Measurements from ENCODE around the gene C12orf56. TPM values are rescaled to one million over a fixed set of nuclear protein-coding genes. Genes with fewer than 3 reads are reported as not detected.
"Not testable (repeated sequence)": the region's sequence is repeated elsewhere in the genome, so short reads cannot be mapped to it uniquely, and the experiment has no call there.

Gene C12orf56
- total RNA-seq, 1 experiment from 2014 or later: not detected

DNA sequence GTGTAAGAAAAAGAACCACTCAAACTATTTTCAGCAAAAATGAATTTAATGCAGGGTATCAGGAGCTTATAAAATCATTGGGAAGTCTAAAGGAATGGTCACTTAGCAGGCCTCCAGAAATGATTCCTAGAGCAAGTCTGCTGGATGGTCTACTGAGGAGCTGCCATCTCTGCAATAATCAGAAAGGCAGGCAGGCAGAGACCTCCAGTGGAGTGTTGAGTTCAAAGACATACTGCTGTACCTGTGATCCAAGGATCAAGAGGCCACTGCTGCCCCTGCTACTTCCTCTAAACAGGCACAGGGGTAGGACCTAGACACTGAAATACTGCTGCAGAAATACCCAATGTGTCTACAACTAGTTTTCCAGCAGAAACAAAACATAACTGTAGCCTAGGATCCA is 154.0 kb downstream of the C12orf56 start:
- DNase-seq (ENCODE audit: low spot score): peak; percentile 18

DNA sequence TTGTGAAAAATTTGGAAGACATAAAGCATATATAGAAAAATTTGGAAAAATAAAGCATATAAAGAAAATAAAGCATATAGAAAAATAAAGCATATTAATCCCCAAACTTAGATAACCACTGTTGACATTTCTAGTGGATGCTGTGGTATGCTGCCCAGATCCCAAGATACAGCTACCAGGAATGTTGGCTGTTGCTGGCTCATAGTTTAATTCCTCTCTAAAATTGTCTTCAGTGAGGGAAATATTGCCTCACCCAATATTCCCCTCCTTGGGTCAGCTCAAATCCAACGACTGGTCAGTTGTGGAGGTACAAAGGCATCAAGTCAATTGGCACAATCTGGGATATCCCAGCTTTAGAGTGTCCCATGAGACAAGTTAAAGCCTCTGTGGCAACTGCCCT is 158.4 kb downstream of the C12orf56 start:
- no peak for DNase-seq (ENCODE audit: low spot score)

- DNase-seq (ENCODE audit: low spot score): no peak
Measured at GRCh38 chr12:64229796-64230195, 160.8 kb downstream of the C12orf56 start.

DNA sequence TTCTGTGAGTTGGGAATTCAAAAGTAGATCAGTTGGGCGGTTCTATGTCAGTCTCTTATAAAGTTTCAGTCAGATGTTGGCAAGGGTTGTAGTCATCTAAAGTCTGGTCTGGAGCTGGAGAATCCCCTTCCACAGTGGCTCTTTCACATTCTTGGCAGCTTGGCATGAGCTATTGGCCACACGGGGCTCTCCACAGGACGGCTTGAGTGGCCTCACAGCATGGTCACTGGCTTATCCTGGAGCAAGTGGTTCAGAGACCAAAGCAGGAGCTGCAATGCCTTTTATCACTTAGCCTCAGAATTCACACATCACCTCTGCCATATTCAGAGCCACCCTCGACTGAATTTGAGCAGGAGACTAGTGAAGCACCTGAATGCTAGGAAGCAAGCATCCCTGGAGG is 161.3 kb downstream of the C12orf56 start:
- DNase-seq (ENCODE audit: low spot score): no peak

DNA sequence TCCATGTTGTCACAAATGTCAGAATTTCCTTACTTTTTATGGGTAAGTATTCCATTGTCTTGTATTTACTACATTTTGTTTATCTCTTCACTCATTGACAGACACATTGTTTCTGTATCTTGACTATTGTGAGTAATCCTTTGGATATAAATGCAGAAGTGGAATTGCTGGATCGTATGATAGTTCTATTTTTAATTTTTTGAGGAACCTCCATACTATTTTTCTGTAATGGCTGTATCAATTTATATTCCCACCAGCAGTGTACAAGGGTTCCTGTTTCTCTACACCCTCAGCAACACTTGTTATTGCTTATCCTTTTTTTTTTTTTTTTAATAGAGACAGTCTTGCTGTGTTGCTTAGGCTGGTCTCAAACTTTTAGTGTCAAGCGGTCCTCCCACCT is 164.9 kb downstream of the C12orf56 start:
- no peak for DNase-seq (ENCODE audit: low spot score)

GRCh38 chr12:64222009-64222765 is 168.4 kb downstream of the C12orf56 start, which contains the start of gene KICS2:
TSS of gene KICS2 (minus strand) at chr12:64222296. CDS start at chr12:64222237, 59 bp downstream.
- DNase-seq (ENCODE audit: low spot score): peak; percentile 95

DNA sequence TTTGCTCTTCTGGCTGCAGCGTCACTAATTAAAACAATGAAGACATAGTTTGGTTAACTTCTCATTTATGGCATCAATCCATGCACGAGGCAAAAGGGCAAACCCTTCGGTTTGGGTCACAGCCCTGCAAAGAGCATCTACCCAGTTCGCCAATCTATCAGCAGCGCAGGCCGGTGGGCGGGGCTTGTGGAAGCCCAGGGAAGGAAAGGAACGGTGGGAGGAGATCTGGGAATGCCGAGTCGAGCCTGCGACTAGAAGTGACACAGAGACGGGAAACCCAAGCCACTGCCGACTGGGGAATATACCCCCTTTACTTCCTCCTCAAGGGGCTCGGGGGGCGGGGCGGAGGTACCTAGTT is 168.9 kb downstream of the C12orf56 start:
- peak; percentile 93 for DNase-seq (ENCODE audit: low spot score)

- no peak for DNase-seq (ENCODE audit: low spot score)
Measured at GRCh38 chr12:64220046-64220445, 170.5 kb downstream of the C12orf56 start.

GRCh38 chr12:64219145-64219544 is 171.4 kb downstream of the C12orf56 start:
- no peak for DNase-seq (ENCODE audit: low spot score)

DNA sequence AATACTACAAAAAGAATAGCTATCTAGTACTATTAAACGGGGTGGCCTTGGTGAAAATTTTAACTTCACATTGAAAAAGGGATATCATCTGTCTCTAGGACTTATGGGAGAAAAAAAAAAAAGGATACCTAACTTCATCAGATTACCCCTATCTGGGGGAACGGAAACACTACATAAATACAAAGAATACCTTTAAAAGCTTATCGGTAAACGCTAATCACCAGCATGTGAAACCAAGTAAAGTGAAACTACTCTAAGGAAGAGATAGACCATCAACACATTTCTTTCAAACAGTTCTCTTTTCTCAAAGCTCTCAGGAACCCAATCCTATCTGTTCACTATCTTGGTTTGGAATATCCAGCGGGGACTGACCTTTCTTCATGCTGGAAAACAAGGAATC is 172.0 kb downstream of the C12orf56 start:
- no peak for DNase-seq (ENCODE audit: low spot score)

DNA sequence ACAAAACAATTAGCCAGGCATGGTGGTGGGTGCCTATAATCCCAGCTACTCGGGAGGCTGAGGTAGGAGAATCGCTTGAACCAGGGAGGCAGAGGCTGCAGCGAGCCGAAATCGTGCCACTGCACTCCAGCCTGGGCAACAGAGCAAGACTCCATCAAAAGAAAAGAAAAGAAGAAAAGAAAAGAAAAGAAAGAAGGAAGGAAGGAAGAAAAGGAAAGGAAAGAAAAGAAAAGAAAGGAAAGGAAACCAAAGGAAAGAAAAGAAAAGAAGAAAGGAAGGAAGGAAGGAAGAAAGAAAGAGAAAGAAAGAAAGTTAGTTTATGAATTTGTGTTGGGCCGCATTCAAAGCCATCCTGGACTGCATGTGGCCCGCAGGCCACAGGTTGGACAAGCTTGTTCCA is 172.9 kb downstream of the C12orf56 start:
- not testable (repeated sequence) for DNase-seq (ENCODE audit: low spot score)

DNA sequence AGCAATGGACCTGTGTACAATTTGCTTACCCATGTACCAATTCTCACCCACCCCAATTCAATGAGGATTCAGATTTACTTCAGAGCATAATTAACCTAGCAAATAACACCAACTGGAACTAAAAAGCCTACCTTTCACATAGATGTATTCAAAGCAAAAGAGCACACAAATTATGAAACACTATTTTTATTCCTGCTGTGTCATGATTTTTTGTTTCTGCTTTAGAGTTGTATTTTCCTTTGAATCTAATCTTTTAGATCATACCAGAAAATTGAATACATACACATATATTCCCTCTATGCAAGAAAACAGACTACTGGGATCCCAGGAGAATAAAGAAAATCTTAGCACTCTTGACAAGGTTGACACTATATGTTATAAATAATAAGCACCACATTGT is 174.3 kb downstream of the C12orf56 start:
- no peak for DNase-seq (ENCODE audit: low spot score)

Small RNA genes lying within 50 kb of the gene (small RNA-seq; reads per million reads assigned to genes)
- gene RF01210 (not detected), gene RNU5A-7P (not detected)

Other genes starting within 250 kb of the C12orf56 start
- gene KICS2, start 168.5 kb downstream of the C12orf56 start, total RNA-seq (2014; rRNA removed; shearing (Covaris generic)): 7.1 and 9.0 TPM in 2 replicates
- 42.6 and 45.2 TPM in 2 replicates for gene XPOT, start 13.6 kb upstream of the C12orf56 start, total RNA-seq (2014; rRNA removed; shearing (Covaris generic))
- gene TBK1, start 61.4 kb upstream of the C12orf56 start, total RNA-seq (2014; rRNA removed; shearing (Covaris generic)): 13.2 and 13.7 TPM in 2 replicates
- 41.2 and 41.9 TPM in 2 replicates for gene RASSF3, start 219.7 kb upstream of the C12orf56 start, total RNA-seq (2014; rRNA removed; shearing (Covaris generic))